Cardiac muscle cell (in vitro differentiated cells and primary cell): ENCODE measurements around the gene KRT72. TPM values are rescaled to one million over a fixed set of nuclear protein-coding genes. Genes with fewer than 3 reads are reported as not detected.
"Not testable (repeated sequence)": the region's sequence is repeated elsewhere in the genome, so short reads cannot be mapped to it uniquely, and the experiment has no call there.

ENCODE experiments used
- DNase-seq, 2 donors: peaks; one replicate each; pipeline versions ENCODE4 v3.0.0 to v3.0.0-alpha.2; 2010 to 2017; ENCODE audit warnings: low read depth in 1 of 2, low spot score in 1 of 2
- H3K27ac ChIP-seq: fragments of 200-600 bp; sonication (generic); 2 replicates; pipeline ENCODE4 v1.5.1; 2016
- H3K27me3 ChIP-seq: fragments of 200-600 bp; sonication (generic); 2 replicates; pipeline ENCODE4 v1.6.0; 2016; ENCODE audit warnings: control low read depth
- H3K36me3 ChIP-seq: fragments of 200-600 bp; sonication (generic); 2 replicates; pipeline ENCODE4 v1.5.1; 2016; ENCODE audit warnings: control low read depth
- H3K4me1 ChIP-seq: fragments of 200-600 bp; sonication (generic); 2 replicates; pipeline ENCODE4 v1.8.1; 2017; ENCODE audit warnings: low read depth, mild to moderate bottlenecking, mixed run types
- H3K4me3 ChIP-seq: fragments of 200-600 bp; sonication (generic); 2 replicates; pipeline ENCODE4 v1.5.1; 2016; ENCODE audit warnings: mild to moderate bottlenecking
- H3K9me3 ChIP-seq: fragments of 200-600 bp; sonication (generic); 2 replicates; pipeline ENCODE4 v1.5.1; 2017; ENCODE audit warnings: low read depth, mild to moderate bottlenecking, control low read depth
- polyA plus RNA-seq: library from polyadenylated mRNA; unstranded; fragments of >200 nt; fragmentation: Nextera tagmentation; extraction: Ambion mirVana; gene quantifications from 2 replicates; pipeline ENCODE4 v1.2.1, GENCODE V29; 2016
- total RNA-seq: library from RNA; depleted of rRNA; stranded (reverse); fragments of >200 nt; gene quantifications from 2 replicates; pipeline ENCODE4 v1.2.3, GENCODE V29; 2016
- TF ChIP-seq, protein P1 (sequence below): IDR thresholded peaks from 2 replicates; pipeline ENCODE4 v1.5.1; 2012; ENCODE audit warnings: low read depth, mild to moderate bottlenecking, low read length

The KRT72 gene
- total and polyA plus RNA-seq, 2 experiments from 2014 or later, result not detected

DNA sequence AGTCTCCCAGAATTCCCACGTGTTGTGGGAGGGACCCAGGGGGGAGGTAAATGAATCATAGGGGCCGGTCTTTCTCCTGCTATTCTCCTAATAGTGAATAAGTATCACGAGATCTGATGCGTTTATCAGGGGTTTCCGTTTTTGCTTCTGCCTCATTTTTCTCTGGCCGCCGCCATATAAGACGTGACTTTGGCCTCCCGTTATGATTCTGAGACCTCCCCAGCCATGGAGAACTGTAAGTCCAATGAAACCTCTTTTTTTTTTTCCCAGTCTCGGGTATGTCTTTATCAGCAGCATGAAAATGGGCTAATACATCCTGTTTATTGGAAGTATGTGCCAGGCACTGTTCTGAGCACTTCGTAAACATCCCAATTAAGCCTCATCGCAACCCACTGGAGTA is 788 bp downstream of the KRT72 start:
- no peaks in the 10 kb centered on the region for H3K9me3 ChIP-seq
- H3K4me1 ChIP-seq, result no peaks in the 10 kb centered on the region
- no peak for DNase-seq
- H3K27me3 ChIP-seq, result peaks cover 20% of the 10 kb centered on the region
- H3K27ac ChIP-seq, result no peak overlapping the region
- TF ChIP-seq, protein P1, sequence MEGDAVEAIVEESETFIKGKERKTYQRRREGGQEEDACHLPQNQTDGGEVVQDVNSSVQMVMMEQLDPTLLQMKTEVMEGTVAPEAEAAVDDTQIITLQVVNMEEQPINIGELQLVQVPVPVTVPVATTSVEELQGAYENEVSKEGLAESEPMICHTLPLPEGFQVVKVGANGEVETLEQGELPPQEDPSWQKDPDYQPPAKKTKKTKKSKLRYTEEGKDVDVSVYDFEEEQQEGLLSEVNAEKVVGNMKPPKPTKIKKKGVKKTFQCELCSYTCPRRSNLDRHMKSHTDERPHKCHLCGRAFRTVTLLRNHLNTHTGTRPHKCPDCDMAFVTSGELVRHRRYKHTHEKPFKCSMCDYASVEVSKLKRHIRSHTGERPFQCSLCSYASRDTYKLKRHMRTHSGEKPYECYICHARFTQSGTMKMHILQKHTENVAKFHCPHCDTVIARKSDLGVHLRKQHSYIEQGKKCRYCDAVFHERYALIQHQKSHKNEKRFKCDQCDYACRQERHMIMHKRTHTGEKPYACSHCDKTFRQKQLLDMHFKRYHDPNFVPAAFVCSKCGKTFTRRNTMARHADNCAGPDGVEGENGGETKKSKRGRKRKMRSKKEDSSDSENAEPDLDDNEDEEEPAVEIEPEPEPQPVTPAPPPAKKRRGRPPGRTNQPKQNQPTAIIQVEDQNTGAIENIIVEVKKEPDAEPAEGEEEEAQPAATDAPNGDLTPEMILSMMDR, result no peak
- H3K4me3 ChIP-seq, result no peak overlapping the region
- no peaks in the 10 kb centered on the region for H3K36me3 ChIP-seq

DNA sequence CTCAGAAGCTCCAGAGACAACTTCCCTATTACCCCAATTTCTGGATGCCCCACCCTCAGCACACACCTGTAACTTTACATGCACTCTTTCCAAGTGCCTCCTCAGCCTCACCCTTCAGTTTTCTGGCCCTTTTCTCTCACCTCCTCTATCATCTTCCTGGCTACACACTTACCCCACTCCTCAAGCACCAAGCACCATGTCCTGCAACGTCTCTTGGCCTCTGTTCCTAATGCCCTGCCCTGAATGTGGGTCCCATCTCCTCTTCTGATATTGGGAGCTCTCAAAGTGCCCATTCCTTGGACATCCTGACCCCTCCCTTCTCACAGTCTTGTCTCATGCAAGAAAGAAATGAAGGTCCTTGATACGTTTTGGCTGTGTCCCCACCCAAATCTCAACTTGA is 1.2 kb downstream of the KRT72 start:
- H3K4me3 ChIP-seq, result no peak overlapping the region
- no peaks in the 10 kb centered on the region for H3K36me3 ChIP-seq
- TF ChIP-seq, protein P1, result no peak
- DNase-seq, result no peak
- peaks cover 20% of the 10 kb centered on the region for H3K27me3 ChIP-seq
- no peak overlapping the region for H3K27ac ChIP-seq
- no peaks in the 10 kb centered on the region for H3K4me1 ChIP-seq
- no peaks in the 10 kb centered on the region for H3K9me3 ChIP-seq

DNA sequence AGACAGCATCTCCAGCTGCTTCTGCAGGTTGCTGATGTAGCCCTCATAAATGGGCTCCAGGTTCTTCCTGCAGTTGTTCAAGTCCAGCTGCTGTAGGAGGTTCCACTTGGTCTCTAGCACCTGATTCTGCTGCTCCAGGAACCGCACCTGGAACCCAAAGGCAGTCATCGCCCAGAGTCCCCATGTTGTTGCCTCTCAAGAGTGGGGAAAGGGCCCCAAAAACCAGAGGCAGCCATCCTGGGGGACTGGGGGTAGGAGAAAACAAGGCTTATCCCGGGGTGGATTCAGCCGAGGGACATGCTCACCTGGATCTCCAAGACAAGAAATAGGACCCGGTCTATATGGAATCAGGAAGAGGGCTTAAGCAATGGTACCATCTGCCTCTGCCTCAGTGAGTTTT is 2.3 kb downstream of the KRT72 start:
- no peaks in the 10 kb centered on the region for H3K36me3 ChIP-seq
- H3K27me3 ChIP-seq, result peaks cover 20% of the 10 kb centered on the region
- H3K9me3 ChIP-seq, result no peaks in the 10 kb centered on the region
- no peak overlapping the region for H3K27ac ChIP-seq
- H3K4me3 ChIP-seq, result no peak overlapping the region
- no peak for DNase-seq
- TF ChIP-seq, protein P1, result no peak
- H3K4me1 ChIP-seq, result no peaks in the 10 kb centered on the region

DNA sequence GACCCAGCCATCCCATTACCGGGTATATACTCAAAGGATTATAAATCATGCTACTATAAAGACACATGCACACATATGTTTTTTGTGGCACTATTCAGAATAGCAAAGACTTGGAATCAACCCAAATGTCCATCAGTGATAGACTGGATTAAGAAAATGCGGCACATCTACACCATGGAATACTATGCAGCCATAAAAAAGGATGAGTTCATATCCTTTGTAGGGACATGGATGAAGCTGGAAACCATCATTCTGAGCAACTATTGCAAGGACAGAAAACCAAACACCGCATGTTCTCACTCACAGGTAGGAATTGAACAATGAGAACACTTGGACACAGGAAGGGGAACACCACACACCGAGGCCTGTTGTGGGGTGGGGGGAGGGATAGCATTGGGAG is 7.0 kb downstream of the KRT72 start:
- peaks cover 18% of the 10 kb centered on the region for H3K27me3 ChIP-seq
- H3K36me3 ChIP-seq, DNase-seq, H3K9me3 ChIP-seq, H3K27ac ChIP-seq, H3K4me1 ChIP-seq, H3K4me3 ChIP-seq: not testable (repeated sequence)

DNA sequence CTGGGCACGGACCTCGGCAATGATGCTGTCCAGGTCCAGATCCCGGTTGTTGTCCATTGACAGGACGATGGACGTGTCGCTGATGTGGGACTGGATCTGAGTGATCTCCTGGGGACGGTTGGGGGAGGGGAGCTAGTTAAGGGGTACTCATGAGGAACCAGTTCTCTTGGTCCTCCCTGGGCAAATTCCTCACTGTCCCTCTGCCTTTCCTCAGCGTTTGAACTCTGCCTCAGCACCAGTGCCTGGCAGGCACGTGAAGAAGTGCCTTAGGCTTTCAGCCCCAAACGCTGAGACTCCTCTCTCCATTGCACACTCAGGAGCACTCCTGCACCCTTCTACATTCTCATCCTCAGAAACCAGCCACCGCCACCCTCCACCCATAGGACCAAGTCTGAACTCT is 9.7 kb downstream of the KRT72 start:
- Histone ChIP-seq H3K9me3 (no peaks in the 10 kb centered on the region), H3K27me3 (peaks cover 16% of the 10 kb centered on the region), H3K36me3 (no peaks in the 10 kb centered on the region), H3K4me1 (no peaks in the 10 kb centered on the region), H3K27ac (no peak overlapping the region), H3K4me3 (no peak overlapping the region)
- no peak for DNase-seq
- TF ChIP-seq, protein P1, result no peak

DNA sequence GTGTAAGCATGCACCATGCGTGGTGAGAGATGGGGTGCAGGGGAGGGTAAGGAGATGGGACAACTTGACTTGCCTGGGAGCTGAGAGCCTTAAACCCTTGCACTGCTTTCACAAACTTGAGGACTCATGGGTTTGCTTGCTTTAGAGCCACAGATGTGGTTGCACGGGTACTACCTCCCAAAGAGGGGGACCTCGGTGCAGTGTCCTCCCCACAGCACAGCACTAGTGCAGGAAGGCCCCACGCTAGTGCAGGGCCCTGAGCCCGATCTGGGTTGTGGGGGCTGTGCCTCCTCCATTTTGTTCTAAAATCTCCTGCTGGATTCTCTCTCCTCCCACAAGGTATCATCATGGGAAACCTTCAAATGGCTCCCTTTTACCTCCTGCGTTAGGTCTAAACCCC is 11.2 kb downstream of the KRT72 start:
- Histone ChIP-seq H3K4me3 (no peak overlapping the region), H3K27ac (no peak overlapping the region), H3K4me1 (no peaks in the 10 kb centered on the region), H3K36me3 (no peaks in the 10 kb centered on the region), H3K27me3 (peaks cover 20% of the 10 kb centered on the region), H3K9me3 (no peaks in the 10 kb centered on the region)
- DNase-seq, result no peak
- TF ChIP-seq, protein P1, result no peak
